GM12878 (cell line): ENCODE measurements around the gene ADM2. TPM values are rescaled to one million over a fixed set of nuclear protein-coding genes. Genes with fewer than 3 reads are reported as not detected.

Experiments
- ATAC-seq: fragments of 200-7000 bp; cut with Tn5 transposase; 3 replicates; pipeline ENCODE4 v1.9.1; 2020; ENCODE audit warnings: mild to moderate bottlenecking, moderate library complexity
- BruUV-seq: library from RNA; stranded (reverse); fragments of 400-500 nt; replicated peaks from 2 replicates; lab custom pipeline; 2021; lab: Mats Ljungman, UMichigan
- CTCF ChIA-PET: fragments of 300-600 bp; sonication (Branson Sonifier 250); formaldehyde crosslinking; extraction: SDS; loops from one replicate; lab custom pipeline; 2021; ENCODE audit warnings: inconsistent platforms; lab: Yijun Ruan, JAX
- POLR2A ChIA-PET: fragments of 350-600 bp; formaldehyde crosslinking; extraction: SDS; loops from one replicate; lab custom pipeline; 2021; ENCODE audit warnings: inconsistent platforms; lab: Charles Lee
- RAD21 ChIA-PET: fragments of 300-600 bp; sonication (Branson Sonifier 250); formaldehyde crosslinking; loops from one replicate; lab custom pipeline; 2023; ENCODE audit warnings: antibody characterized with exemption; ENCODE audit not compliant: unreplicated experiment; lab: Charles Lee
- SMC1A ChIA-PET: fragments of 300-600 bp; sonication (Branson Sonifier 250); formaldehyde crosslinking; loops from one replicate; lab custom pipeline; 2023; ENCODE audit not compliant: unreplicated experiment, uncharacterized antibody; lab: Charles Lee
- DNase-seq: peaks from one replicate; pipeline ENCODE4 v3.0.0-alpha.2; 2011; ENCODE audit warnings: low read depth, low spot score
- FAIRE-seq: peaks from 3 replicates; lab custom pipeline; 2011; peaks lifted over from hg19 to GRCh38; lab: Jason Lieb, UNC
- H2AFZ ChIP-seq: 2 replicates; pipeline ENCODE4 v1.6.0; 2011; ENCODE audit warnings: low read depth, low read length, control low read depth; ENCODE audit not compliant: control insufficient read depth
- H3K27ac ChIP-seq: 2 replicates; pipeline ENCODE4 v1.5.1; 2011; ENCODE audit warnings: control low read depth; ENCODE audit not compliant: control insufficient read depth, insufficient read depth
- H3K27me3 ChIP-seq, 2 experiments: replicated peaks in 1 of 2; 2 replicates each; pipeline versions ENCODE4 v1.6.0 to v1.6.1; 2011; ENCODE audit warnings: low read length in 1 of 2; ENCODE audit not compliant: control insufficient read depth in 2 of 2, insufficient read depth in 2 of 2
- H3K36me3 ChIP-seq, 2 experiments: 2 replicates each; pipeline ENCODE4 v1.5.1; 2011; ENCODE audit warnings: low read length in 1 of 2; ENCODE audit not compliant: control insufficient read depth in 2 of 2, insufficient read depth in 2 of 2
- H3K4me1 ChIP-seq: 2 replicates; pipeline ENCODE4 v1.6.1; 2011; ENCODE audit warnings: mild to moderate bottlenecking, low read length, moderate library complexity, mixed read lengths; ENCODE audit not compliant: control insufficient read depth, insufficient read depth
- H3K4me2 ChIP-seq: 2 replicates; pipeline ENCODE4 v1.6.0; 2011; ENCODE audit warnings: control low read depth; ENCODE audit not compliant: control insufficient read depth, insufficient read depth
- H3K4me3 ChIP-seq: fragments of 200-600 bp; sonication (generic); 2 replicates; pipeline ENCODE4 v1.5.1; 2016
- H3K79me2 ChIP-seq: 2 replicates; pipeline ENCODE4 v1.6.0; 2011; ENCODE audit warnings: low read length; ENCODE audit not compliant: control insufficient read depth, insufficient read depth
- H3K9ac ChIP-seq: 2 replicates; pipeline ENCODE4 v1.8.0; 2011; ENCODE audit warnings: low read length, control low read depth, mixed read lengths; ENCODE audit not compliant: control insufficient read depth, insufficient read depth
- H3K9me3 ChIP-seq: replicated peaks from 3 replicates; pipeline ENCODE4 v1.5.1; 2011; ENCODE audit warnings: mild to moderate bottlenecking, low read length; ENCODE audit not compliant: control insufficient read depth, insufficient read depth
- H4K20me1 ChIP-seq: 2 replicates; pipeline ENCODE4 v1.6.0; 2011; ENCODE audit not compliant: control insufficient read depth, insufficient read depth
- BRCA1 ChIP-seq: IDR thresholded peaks from 2 replicates; pipeline ENCODE4 v1.6.1; 2011; ENCODE audit warnings: low read depth, low read length, improper control_type of control experiment
- ZBTB33 ChIP-seq: fragments of 450-650 bp; IDR thresholded peaks from 2 replicates; pipeline ENCODE4 v1.6.1; 2017; ENCODE audit warnings: mild to moderate bottlenecking
- WGBS: methylation state at CpG from one replicate; pipeline ENCODE4 v1.1.6; 2016; ENCODE audit warnings: low lambda C conversion rate; ENCODE audit not compliant: insufficient replicate concordance, insufficient coverage; ENCODE audit errors: missing lambda C conversion rate; 5-methylcytosine and 5-hydroxymethylcytosine counted together
- in situ Hi-C: fragments of 300-500 bp; cut with MboI; formaldehyde crosslinking; loops from 9 replicates; pipeline ENCODE4 v1.14.3; 2018; ENCODE audit warnings: mixed read lengths
- intact Hi-C: fragments of 100-400 bp; cut with micrococcal nuclease; formaldehyde crosslinking; loops from one replicate; pipeline ENCODE4 v1.14.2; 2022; ENCODE audit not compliant: unreplicated experiment
- polyA plus RNA-seq, 11 experiments: library from polyadenylated mRNA; depleted of rRNA in 4 of 11; unstranded in 6 of 11; stranded (reverse) in 5 of 11; fragments of >200 nt; fragmentation: Nextera tagmentation in 4 of 11; fragmentation: Illumina TruSeq in 1 of 11; extraction: Ambion mirVana in 4 of 11; extraction: Trizol in 1 of 11; gene quantifications; 1 replicate in 1 of 11; 2 replicates in 10 of 11; pipeline versions ENCODE4 v1.2.1 to v1.2.3, GENCODE V29; 2011 to 2016; ENCODE audit warnings: inconsistent platforms in 2 of 11, missing spikeins in 2 of 11, low read depth in 1 of 11
- total RNA-seq, 4 experiments: library from RNA; depleted of rRNA in 3 of 4; stranded (reverse); fragments of >200 nt in 3 of 4; fragmentation: Illumina TruSeq in 1 of 4; extraction: Trizol in 1 of 4; gene quantifications; 2 replicates each; pipeline versions ENCODE4 v1.2.1 to v1.2.3, GENCODE V29; 2013 to 2021
- TF ChIP-seq, protein P1 (sequence below): fragments of 450-650 bp; IDR thresholded peaks from 2 replicates; pipeline ENCODE4 v1.6.1; 2016; ENCODE audit warnings: mild to moderate bottlenecking

The ADM2 gene
- total and polyA plus RNA-seq, 10 of the 15 experiments (the other 5 are each of a cell fraction or from before 2014, with no cell fraction given), result 0.02 to 0.33 (median 0.12) TPM; not detected in 2

DNA sequence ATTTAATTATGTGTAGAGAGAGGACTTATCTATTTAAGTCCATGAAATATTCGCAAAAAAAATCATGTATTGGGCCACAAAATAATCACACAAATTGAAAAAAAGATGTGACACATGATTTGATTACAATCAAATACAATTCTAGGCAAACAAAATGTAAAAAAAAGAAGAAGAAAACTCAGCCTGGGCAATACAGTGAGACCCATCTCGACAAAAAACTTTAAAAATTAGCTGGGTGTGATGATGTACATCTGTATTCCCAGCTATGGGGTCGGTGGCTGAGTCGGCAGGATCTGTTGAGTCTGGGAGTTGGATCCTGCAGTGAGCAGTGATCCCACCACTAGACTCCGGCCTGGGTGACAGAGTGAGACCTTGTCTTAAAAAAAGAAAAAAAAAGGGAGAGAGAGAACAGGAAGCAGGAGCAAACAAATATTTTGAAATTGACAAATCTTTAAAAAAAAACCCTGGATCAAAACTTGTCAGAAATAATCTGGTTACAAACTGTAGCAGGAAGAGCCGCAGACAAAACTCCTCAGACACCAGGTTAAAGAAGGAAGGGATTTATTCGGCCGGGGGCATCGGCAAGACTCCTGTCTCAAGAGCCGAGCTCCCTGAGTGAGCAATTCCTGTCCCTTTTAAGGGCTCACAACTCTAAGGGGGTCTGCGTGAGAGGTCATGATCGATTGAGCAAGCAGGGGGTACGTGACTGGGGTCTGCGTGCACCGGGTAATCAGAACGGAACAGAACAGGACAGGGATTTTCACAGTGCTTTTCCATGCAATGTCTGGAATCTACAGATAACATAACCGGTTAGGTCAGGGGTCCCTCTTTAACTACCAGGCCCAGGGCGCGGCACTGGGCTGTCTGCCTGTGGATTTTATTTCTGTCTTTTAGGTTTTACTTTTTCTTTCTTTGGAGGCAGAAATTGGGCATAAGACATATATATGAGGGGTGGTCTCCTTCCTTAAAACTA is 51.8 kb downstream of the ADM2 start:
- Histone ChIP-seq H4K20me1 (no peaks in the 10 kb centered on the region), H3K27ac (peak overlapping the region; percentile 100), H3K9me3 (no peaks in the 10 kb centered on the region), H2AFZ (no peak overlapping the region), H3K4me3 (peak overlapping the region; percentile 78), H3K9ac (peak overlapping the region; percentile 100), H3K27me3 (no peaks in the 10 kb centered on the region), H3K36me3 (no peaks in the 10 kb centered on the region; a peak in 2 of 4 replicates), H3K4me1 (peaks cover 50% of the 10 kb centered on the region), H3K79me2 (peaks cover 48% of the 10 kb centered on the region), H3K4me2 (peak overlapping the region; percentile 71)
- RAD21 ChIA-PET, result interaction anchor here (0.7 to 2.6 kb wide), 7 partner anchors 8 to 88 kb away, joined by 3 to 9 read pairs (median 4); partner anchors contain the start of gene KLHDC7B
- POLR2A ChIA-PET, result interaction anchor here (1.1 to 10.0 kb wide), 9 partner anchors 6 to 227 kb away, joined by 3 to 232 read pairs (median 8); partner anchors contain the start of genes CHKB, KLHDC7B, LMF2 and NCAPH2
- in situ Hi-C loops, result loop anchor here (10.0 kb wide), 1 partner anchor 568 kb away; the partner anchor contains the start of gene PIM3
- ATAC-seq (no peak), FAIRE-seq (no peak), DNase-seq (no peak)
- SMC1A ChIA-PET, result interaction anchor here (1.1 to 3.3 kb wide), 3 partner anchors 8 to 88 kb away, joined by 4 to 18 read pairs (median 13); partner anchors contain the start of gene SCO2
- intact Hi-C loops, result no loop called here
- no TSS peak for BruUV-seq
- CTCF ChIA-PET, result interaction anchor here (0.6 to 1.6 kb wide), 2 partner anchors 8 to 88 kb away, joined by 4 to 6 read pairs; partner anchors contain the start of gene SCO2
- WGBS, result 94% methylated on average over 19 of the region's 19 CpGs
- TF ChIP-seq BRCA1 (no peak), ZBTB33 (no peak)
- TF ChIP-seq, protein P1, sequence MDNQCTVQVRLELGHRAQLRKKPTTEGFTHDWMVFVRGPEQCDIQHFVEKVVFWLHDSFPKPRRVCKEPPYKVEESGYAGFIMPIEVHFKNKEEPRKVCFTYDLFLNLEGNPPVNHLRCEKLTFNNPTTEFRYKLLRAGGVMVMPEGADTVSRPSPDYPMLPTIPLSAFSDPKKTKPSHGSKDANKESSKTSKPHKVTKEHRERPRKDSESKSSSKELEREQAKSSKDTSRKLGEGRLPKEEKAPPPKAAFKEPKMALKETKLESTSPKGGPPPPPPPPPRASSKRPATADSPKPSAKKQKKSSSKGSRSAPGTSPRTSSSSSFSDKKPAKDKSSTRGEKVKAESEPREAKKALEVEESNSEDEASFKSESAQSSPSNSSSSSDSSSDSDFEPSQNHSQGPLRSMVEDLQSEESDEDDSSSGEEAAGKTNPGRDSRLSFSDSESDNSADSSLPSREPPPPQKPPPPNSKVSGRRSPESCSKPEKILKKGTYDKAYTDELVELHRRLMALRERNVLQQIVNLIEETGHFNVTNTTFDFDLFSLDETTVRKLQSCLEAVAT, result peak; percentile 89
